ENCODE measurements around the gene FBXO21. TPM values are rescaled to one million over a fixed set of nuclear protein-coding genes. Genes with fewer than 3 reads are reported as not detected.

The FBXO21 gene
- total and polyA plus RNA-seq, 2 of the 13 experiments (the other 11 are each of a cell fraction or from before 2014, with no cell fraction given): 15.6 to 32.5 TPM

- TF ChIP-seq ZNF563 (CRISPR knock-in tag; IDR thresholded peaks at IDR 0.05) (peak; percentile 23; the same call in 1 of the 2 replicates), TGIF2 (CRISPR knock-in tag; IDR thresholded peaks at IDR 0.05) (no peak), ZNF460 (CRISPR knock-in tag; IDR thresholded peaks at IDR 0.05; ENCODE audit: borderline replicate concordance) (no peak), ATM (IDR thresholded peaks at IDR 0.05; ENCODE audit: borderline replicate concordance) (no peak), JDP2 (CRISPR knock-in tag; IDR thresholded peaks at IDR 0.05; ENCODE audit: borderline replicate concordance) (no peak), HNF1B (CRISPR knock-in tag; IDR thresholded peaks at IDR 0.05) (peak; percentile 33; the same call in 1 of the 2 replicates), ZNF687 (CRISPR knock-in tag; IDR thresholded peaks at IDR 0.05) (peak; percentile 66), PHF8 (CRISPR knock-in tag; IDR thresholded peaks at IDR 0.05) (peak; percentile 60; the same call in 1 of the 2 replicates), ZNF207 (IDR thresholded peaks at IDR 0.05; ENCODE audit: borderline replicate concordance) (no peak), KLF12 (CRISPR knock-in tag; IDR thresholded peaks at IDR 0.05; ENCODE audit: borderline replicate concordance) (no peak), FOXC1 (CRISPR knock-in tag; IDR thresholded peaks at IDR 0.05; ENCODE audit: borderline replicate concordance) (peak; percentile 75; the same call in 1 of the 2 replicates), ARHGAP35 (CRISPR knock-in tag; IDR thresholded peaks at IDR 0.05; ENCODE audit: borderline replicate concordance) (no peak; the same call in 1 of the 2 replicates), EP300 (IDR thresholded peaks at IDR 0.05; ENCODE audit: low read depth in 2 of 2, low read length in 2 of 2) (no peak), EP300 (CRISPR knock-in tag; IDR thresholded peaks at IDR 0.05; ENCODE audit: borderline replicate concordance) (no peak), ZNF841 (CRISPR knock-in tag; IDR thresholded peaks at IDR 0.05; ENCODE audit: borderline replicate concordance) (no peak), ZNF768 (CRISPR knock-in tag; IDR thresholded peaks at IDR 0.05) (peak; percentile 96), FOXP1 (IDR thresholded peaks at IDR 0.05) (no peak), FOXP1 (CRISPR knock-in tag; IDR thresholded peaks at IDR 0.05) (no peak), ASH2L (IDR thresholded peaks at IDR 0.05; ENCODE audit: insufficient read length, low read depth, low read length) (peak; percentile 29), GZF1 (CRISPR knock-in tag; IDR thresholded peaks at IDR 0.05) (no peak), ZNF232 (CRISPR knock-in tag; IDR thresholded peaks at IDR 0.05; ENCODE audit: borderline replicate concordance) (peak; percentile 29; the same call in 1 of the 2 replicates), NFE2L2 (IDR thresholded peaks at IDR 0.05; ENCODE audit: low read length) (no peak), AGO2 (optimal IDR thresholded peaks at IDR 0.05; ENCODE audit: low read depth, low read length) (peak; percentile 93), NR1H2 (CRISPR knock-in tag; IDR thresholded peaks at IDR 0.05; ENCODE audit: borderline replicate concordance, low read depth) (0 out of 2 replicates have a peak, but pooled peaks have one; percentile 53), DMAP1 (CRISPR knock-in tag; IDR thresholded peaks at IDR 0.05) (no peak; the same call in 1 of the 2 replicates)
These were observed 91.7 kb downstream of the FBXO21 start (continued) for GRCh38 chr12:117098361-117099217.

Measured in HepG2 (cell line).